Activated naive CD8-positive, alpha-beta T cell treated with anti-CD3 and anti-CD28 coated beads, Interleukin-2, amount 50 U/mL, for 24 hours (primary cell): Measurements from ENCODE around the gene TSPAN7.

Experiments used
- ATAC-seq: fragments of 150-1000 bp; cut with Tn5 transposase; one replicate; pipeline ENCODE4 v1.10.0; 2021
- DNase-seq: peaks from one replicate; pipeline ENCODE4 v3.0.0; 2021
- H3K27ac Mint-ChIP-seq: one replicate; pipeline ENCODE4 v1.8.0; 2021; ENCODE audit warnings: mild to moderate bottlenecking, mixed read lengths
- H3K27me3 Mint-ChIP-seq: one replicate; pipeline ENCODE4 v1.8.0; 2021; ENCODE audit warnings: mixed read lengths
- H3K36me3 Mint-ChIP-seq: one replicate; pipeline ENCODE4 v1.8.0; 2021; ENCODE audit warnings: low read depth, mixed read lengths
- H3K4me1 Mint-ChIP-seq: one replicate; pipeline ENCODE4 v1.8.0; 2021; ENCODE audit warnings: mixed read lengths
- H3K4me3 Mint-ChIP-seq: one replicate; pipeline ENCODE4 v1.8.0; 2021; ENCODE audit warnings: mild to moderate bottlenecking, moderate library complexity, mixed read lengths
- H3K9me3 Mint-ChIP-seq: one replicate; pipeline ENCODE4 v1.8.0; 2021; ENCODE audit warnings: mixed read lengths

TSPAN7 gene

GRCh38 chrX:38570396-38570795 lies 9.1 kb downstream of the TSPAN7 start:
- Mint-ChIP-seq H3K27ac (no peak overlapping the region), H3K4me1 (no peaks in the 10 kb centered on the region), H3K4me3 (no peak overlapping the region), H3K36me3 (no peaks in the 10 kb centered on the region), H3K9me3 (no peaks in the 10 kb centered on the region), H3K27me3 (no peaks in the 10 kb centered on the region)
- ATAC-seq (no peak), DNase-seq (no peak)

GRCh38 chrX:38571058-38571457 lies 9.7 kb downstream of the TSPAN7 start:
- Mint-ChIP-seq H3K27me3 (no peaks in the 10 kb centered on the region), H3K36me3 (no peaks in the 10 kb centered on the region), H3K27ac (no peak overlapping the region), H3K4me1 (no peaks in the 10 kb centered on the region), H3K4me3 (no peak overlapping the region), H3K9me3 (no peaks in the 10 kb centered on the region)
- no peak for DNase-seq
- no peak for ATAC-seq

GRCh38 chrX:38574858-38575257 lies 13.5 kb downstream of the TSPAN7 start:
- Mint-ChIP-seq H3K27me3 (no peaks in the 10 kb centered on the region), H3K4me3 (no peak overlapping the region), H3K36me3 (no peaks in the 10 kb centered on the region), H3K4me1 (no peaks in the 10 kb centered on the region), H3K27ac (no peak overlapping the region), H3K9me3 (no peaks in the 10 kb centered on the region)
- DNase-seq: no peak
- no peak for ATAC-seq

- no peak for ATAC-seq
- H3K27ac Mint-ChIP-seq: no peak overlapping the region
Observed at GRCh38 chrX:38575888-38576287, 14.5 kb downstream of the TSPAN7 start.

GRCh38 chrX:38577738-38578137 lies 16.4 kb downstream of the TSPAN7 start:
- H3K36me3 Mint-ChIP-seq: no peaks in the 10 kb centered on the region
- no peaks in the 10 kb centered on the region for H3K27me3 Mint-ChIP-seq
- H3K27ac Mint-ChIP-seq: no peak overlapping the region
- no peaks in the 10 kb centered on the region for H3K4me1 Mint-ChIP-seq
- no peak for ATAC-seq
- H3K4me3 Mint-ChIP-seq: no peak overlapping the region
- no peaks in the 10 kb centered on the region for H3K9me3 Mint-ChIP-seq
- DNase-seq: no peak

More at GRCh38 chrX:38575888-38576287, 14.5 kb downstream of the TSPAN7 start:
- Mint-ChIP-seq H3K4me1 (no peaks in the 10 kb centered on the region), H3K9me3 (no peaks in the 10 kb centered on the region), H3K4me3 (no peak overlapping the region), H3K27me3 (no peaks in the 10 kb centered on the region), H3K36me3 (no peaks in the 10 kb centered on the region)
- no peak for DNase-seq

GRCh38 chrX:38578167-38578566 lies 16.8 kb downstream of the TSPAN7 start:
- ATAC-seq (no peak), DNase-seq (no peak)
- Mint-ChIP-seq H3K4me1 (no peaks in the 10 kb centered on the region), H3K27me3 (peaks cover 1% of the 10 kb centered on the region), H3K4me3 (no peak overlapping the region), H3K36me3 (no peaks in the 10 kb centered on the region), H3K27ac (no peak overlapping the region), H3K9me3 (no peaks in the 10 kb centered on the region)

GRCh38 chrX:38583181-38583580 lies 21.8 kb downstream of the TSPAN7 start:
- Mint-ChIP-seq H3K27ac (no peak overlapping the region), H3K9me3 (no peaks in the 10 kb centered on the region), H3K4me3 (no peak overlapping the region), H3K36me3 (no peaks in the 10 kb centered on the region), H3K27me3 (peaks cover 1% of the 10 kb centered on the region), H3K4me1 (no peaks in the 10 kb centered on the region)
- ATAC-seq (no peak), DNase-seq (no peak)

- Mint-ChIP-seq H3K36me3 (no peaks in the 10 kb centered on the region), H3K27ac (no peak overlapping the region), H3K27me3 (peaks cover 5% of the 10 kb centered on the region), H3K9me3 (no peaks in the 10 kb centered on the region), H3K4me3 (no peak overlapping the region), H3K4me1 (no peaks in the 10 kb centered on the region)
- no peak for ATAC-seq
- DNase-seq: no peak
Observed at GRCh38 chrX:38594434-38594833, 33.1 kb downstream of the TSPAN7 start.

GRCh38 chrX:38595801-38596200 lies 34.5 kb downstream of the TSPAN7 start:
- no peak for DNase-seq
- Mint-ChIP-seq H3K27me3 (peaks cover 5% of the 10 kb centered on the region), H3K4me3 (no peak overlapping the region), H3K27ac (no peak overlapping the region), H3K9me3 (no peaks in the 10 kb centered on the region), H3K4me1 (no peaks in the 10 kb centered on the region), H3K36me3 (no peaks in the 10 kb centered on the region)
- no peak for ATAC-seq

- DNase-seq (no peak), ATAC-seq (no peak)
- Mint-ChIP-seq H3K36me3 (no peaks in the 10 kb centered on the region), H3K27ac (no peak overlapping the region), H3K4me1 (no peaks in the 10 kb centered on the region), H3K9me3 (no peaks in the 10 kb centered on the region), H3K27me3 (peaks cover 5% of the 10 kb centered on the region), H3K4me3 (no peak overlapping the region)
Observed at GRCh38 chrX:38596939-38597338, 35.6 kb downstream of the TSPAN7 start.

GRCh38 chrX:38599796-38600755 lies 38.7 kb downstream of the TSPAN7 start:
- Mint-ChIP-seq H3K27me3 (peaks cover 8% of the 10 kb centered on the region), H3K9me3 (no peaks in the 10 kb centered on the region), H3K27ac (no peak overlapping the region), H3K4me3 (no peak overlapping the region), H3K4me1 (no peaks in the 10 kb centered on the region), H3K36me3 (no peaks in the 10 kb centered on the region)
- ATAC-seq: no peak
- DNase-seq: no peak

GRCh38 chrX:38601866-38602265 lies 40.5 kb downstream of the TSPAN7 start:
- H3K4me3 Mint-ChIP-seq: no peak overlapping the region
- no peaks in the 10 kb centered on the region for H3K4me1 Mint-ChIP-seq
- H3K27me3 Mint-ChIP-seq: peaks cover 11% of the 10 kb centered on the region
- DNase-seq (no peak), ATAC-seq (no peak)
- no peaks in the 10 kb centered on the region for H3K9me3 Mint-ChIP-seq
- H3K27ac Mint-ChIP-seq: no peak overlapping the region
- no peaks in the 10 kb centered on the region for H3K36me3 Mint-ChIP-seq

- no peak overlapping the region for H3K27ac Mint-ChIP-seq
- H3K4me1 Mint-ChIP-seq: no peaks in the 10 kb centered on the region
- H3K27me3 Mint-ChIP-seq: peaks cover 5% of the 10 kb centered on the region
- H3K4me3 Mint-ChIP-seq: no peak overlapping the region
- DNase-seq: no peak
- ATAC-seq: no peak
- H3K36me3 Mint-ChIP-seq: no peaks in the 10 kb centered on the region
- no peaks in the 10 kb centered on the region for H3K9me3 Mint-ChIP-seq
Observed at GRCh38 chrX:38606821-38607220, 45.5 kb downstream of the TSPAN7 start.

GRCh38 chrX:38607976-38608375 lies 46.6 kb downstream of the TSPAN7 start:
- Mint-ChIP-seq H3K36me3 (no peaks in the 10 kb centered on the region), H3K4me3 (no peak overlapping the region), H3K27me3 (peaks cover 3% of the 10 kb centered on the region), H3K9me3 (no peaks in the 10 kb centered on the region), H3K27ac (no peak overlapping the region), H3K4me1 (no peaks in the 10 kb centered on the region)
- no peak for ATAC-seq
- no peak for DNase-seq

- Mint-ChIP-seq H3K4me1 (no peaks in the 10 kb centered on the region), H3K36me3 (no peaks in the 10 kb centered on the region), H3K4me3 (no peak overlapping the region), H3K27me3 (peaks cover 3% of the 10 kb centered on the region), H3K9me3 (no peaks in the 10 kb centered on the region), H3K27ac (no peak overlapping the region)
- no peak for ATAC-seq
- DNase-seq: no peak
Observed at GRCh38 chrX:38610849-38611248, 49.5 kb downstream of the TSPAN7 start.
